Subcutaneous abdominal adipose tissue (tissue), 5 donors: Measurements from ENCODE around the gene KCNK7.
A peak's percentile ranks its signal among the peaks of the same experiment; 100 is the strongest.
"Not testable (repeated sequence)": the region's sequence is repeated elsewhere in the genome, so short reads cannot be mapped to it uniquely, and the experiment has no call there.

Experiments
- H3K27ac ChIP-seq: one replicate; pipeline ENCODE4 v1.7.0; 2013; ENCODE audit warnings: low read depth, mild to moderate bottlenecking, inconsistent platforms, low read length, moderate library complexity
- H3K27me3 ChIP-seq, 5 donors: one replicate each; pipeline ENCODE4 v1.7.0; 2013; ENCODE audit warnings: low read length in 5 of 5, inconsistent platforms in 1 of 5; ENCODE audit not compliant: control insufficient read depth in 5 of 5, insufficient read depth in 4 of 5
- H3K36me3 ChIP-seq, 5 donors: one replicate each; pipeline ENCODE4 v1.7.0; 2013; ENCODE audit warnings: low read length in 5 of 5; ENCODE audit not compliant: control insufficient read depth in 5 of 5, insufficient read depth in 5 of 5
- H3K4me1 ChIP-seq, 5 donors: one replicate each; pipeline ENCODE4 v1.7.0; 2013; ENCODE audit warnings: low read length in 5 of 5, mild to moderate bottlenecking in 3 of 5, moderate library complexity in 1 of 5; ENCODE audit not compliant: control insufficient read depth in 5 of 5, insufficient read depth in 5 of 5
- H3K4me3 ChIP-seq, 5 donors: one replicate each; pipeline ENCODE4 v1.7.0; 2013; ENCODE audit warnings: low read length in 5 of 5, low read depth in 1 of 5
- H3K9ac ChIP-seq, 5 donors: one replicate each; pipeline ENCODE4 v1.7.0; 2013; ENCODE audit warnings: low read length in 5 of 5, mild to moderate bottlenecking in 4 of 5, moderate library complexity in 3 of 5
- H3K9me3 ChIP-seq, 5 donors: one replicate each; pipeline ENCODE4 v1.7.0; 2013; ENCODE audit warnings: low read length in 5 of 5; ENCODE audit not compliant: control insufficient read depth in 5 of 5
- donor health status: healthy.
- donor health status: healthy.
- donor health status: healthy.
- donor health status: healthy.
- donor health status: healthy.

Gene KCNK7

GRCh38 chr11:65565624-65566453, 29.8 kb downstream of the KCNK7 start:
- H3K9me3 ChIP-seq = no peaks in the 10 kb centered on the region
- peaks cover 6 to 38% (median 24%) of the 10 kb centered on the region in 5 donors for H3K4me1 ChIP-seq
- no peaks in the 10 kb centered on the region for H3K27me3 ChIP-seq
- H3K27ac ChIP-seq = no peak overlapping the region
- peaks cover 0 to 8% (median 3%) of the 10 kb centered on the region in 5 donors for H3K36me3 ChIP-seq
- no peak overlapping the region for H3K4me3 ChIP-seq
- H3K9ac ChIP-seq = no peak overlapping the region

- not testable (repeated sequence) for H3K27me3 ChIP-seq, H3K9ac ChIP-seq, H3K36me3 ChIP-seq, H3K4me3 ChIP-seq, H3K9me3 ChIP-seq, H3K27ac ChIP-seq
- H3K4me1 ChIP-seq = peaks cover 8 to 41% (median 27%) of the 10 kb centered on the region in 5 donors
These were observed 30.6 kb downstream of the KCNK7 start for GRCh38 chr11:65564879-65565559.

- Histone ChIP-seq H3K9ac (no peak overlapping the region), H3K27ac (no peak overlapping the region), H3K4me3 (no peak overlapping the region), H3K36me3 (peaks cover 0 to 5% (median 0%) of the 10 kb centered on the region in 5 donors), H3K27me3 (no peaks in the 10 kb centered on the region), H3K9me3 (no peaks in the 10 kb centered on the region), H3K4me1 (peaks cover 4 to 42% (median 29%) of the 10 kb centered on the region in 5 donors)
These were observed 32.0 kb downstream of the KCNK7 start for GRCh38 chr11:65563601-65564000.

GRCh38 chr11:65562788-65563187, 32.8 kb downstream of the KCNK7 start:
- no peak overlapping the region for H3K9ac ChIP-seq
- peaks cover 0 to 5% (median 0%) of the 10 kb centered on the region in 5 donors for H3K36me3 ChIP-seq
- peaks cover 4 to 35% (median 29%) of the 10 kb centered on the region in 5 donors for H3K4me1 ChIP-seq
- H3K27ac ChIP-seq = no peak overlapping the region
- H3K9me3 ChIP-seq = no peaks in the 10 kb centered on the region
- H3K27me3 ChIP-seq = no peaks in the 10 kb centered on the region
- H3K4me3 ChIP-seq = no peak overlapping the region

DNA sequence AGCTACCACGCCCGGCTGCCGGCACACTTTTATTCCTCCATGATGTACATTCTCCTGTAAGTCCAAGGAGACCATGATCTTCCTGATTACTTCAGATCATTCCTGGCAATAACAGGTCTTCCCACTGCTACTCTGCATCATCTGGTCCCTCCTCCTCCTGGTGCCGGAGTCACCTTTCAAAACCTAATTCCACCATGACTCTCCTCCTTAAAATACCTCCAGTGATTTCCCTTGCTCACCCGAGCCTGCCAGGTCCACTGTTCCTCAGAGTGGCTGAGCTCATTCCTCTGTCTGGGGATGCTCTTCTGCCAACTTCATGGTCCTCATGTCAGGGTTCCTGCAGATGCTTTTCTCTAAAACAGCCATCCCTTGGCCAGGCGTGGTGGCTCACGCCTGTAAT, 33.6 kb downstream of the KCNK7 start:
- H3K9ac ChIP-seq = no peak overlapping the region
- H3K4me3 ChIP-seq = no peak overlapping the region
- no peaks in the 10 kb centered on the region for H3K27me3 ChIP-seq
- H3K9me3 ChIP-seq = no peaks in the 10 kb centered on the region
- H3K27ac ChIP-seq = no peak overlapping the region
- peaks cover 4 to 39% (median 33%) of the 10 kb centered on the region in 5 donors for H3K4me1 ChIP-seq
- peaks cover 0 to 5% (median 0%) of the 10 kb centered on the region in 5 donors for H3K36me3 ChIP-seq

DNA sequence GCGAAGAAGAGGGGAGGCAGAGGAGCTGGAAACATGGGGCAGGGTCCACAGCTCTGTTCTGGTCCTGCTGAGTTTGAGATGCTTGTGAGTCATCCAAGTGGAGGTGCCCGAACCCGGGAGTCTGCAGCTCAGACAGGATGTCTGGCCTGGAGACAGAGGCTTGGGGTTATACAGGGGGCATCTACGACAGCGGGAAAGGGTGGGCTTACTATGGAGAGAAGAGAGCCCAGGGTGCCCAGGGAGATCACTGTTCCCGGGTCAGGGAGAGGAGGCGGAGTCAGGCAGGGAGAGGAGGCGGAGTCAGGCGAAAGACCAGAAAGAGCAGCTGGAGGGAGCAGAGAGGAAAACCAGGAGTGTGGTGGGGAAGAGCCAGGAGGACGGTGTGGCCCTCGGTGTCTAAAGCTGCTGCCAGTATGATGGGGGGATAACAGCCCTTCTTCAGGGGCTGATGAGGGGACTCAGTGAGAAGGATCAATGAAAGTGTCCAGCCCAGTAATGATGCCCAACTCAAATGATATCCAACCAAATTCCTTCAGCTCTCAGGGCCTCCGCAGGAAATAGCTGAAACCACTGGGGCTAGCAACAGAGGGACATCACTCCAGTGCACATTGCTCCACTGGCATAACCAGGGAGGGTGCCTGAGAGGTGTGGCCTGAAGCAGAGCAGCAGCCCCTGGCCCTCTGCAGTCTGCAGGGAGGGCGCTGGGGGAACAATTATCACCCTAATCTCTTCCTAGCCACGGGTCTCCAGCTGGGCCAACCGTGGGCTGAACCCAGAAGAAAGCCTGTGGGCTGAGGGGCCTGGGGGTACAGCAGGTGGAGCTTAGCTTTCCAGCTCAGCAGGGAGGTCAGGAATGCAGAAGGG, 34.8 kb downstream of the KCNK7 start:
- Histone ChIP-seq H3K4me1 (peaks cover 7 to 52% (median 41%) of the 10 kb centered on the region in 5 donors), H3K36me3 (no peaks in the 10 kb centered on the region), H3K4me3 (peak overlapping the region in 1 of 5 donors; percentile 2), H3K9me3 (no peaks in the 10 kb centered on the region), H3K27ac (no peak overlapping the region), H3K27me3 (no peaks in the 10 kb centered on the region), H3K9ac (no peak overlapping the region)

DNA sequence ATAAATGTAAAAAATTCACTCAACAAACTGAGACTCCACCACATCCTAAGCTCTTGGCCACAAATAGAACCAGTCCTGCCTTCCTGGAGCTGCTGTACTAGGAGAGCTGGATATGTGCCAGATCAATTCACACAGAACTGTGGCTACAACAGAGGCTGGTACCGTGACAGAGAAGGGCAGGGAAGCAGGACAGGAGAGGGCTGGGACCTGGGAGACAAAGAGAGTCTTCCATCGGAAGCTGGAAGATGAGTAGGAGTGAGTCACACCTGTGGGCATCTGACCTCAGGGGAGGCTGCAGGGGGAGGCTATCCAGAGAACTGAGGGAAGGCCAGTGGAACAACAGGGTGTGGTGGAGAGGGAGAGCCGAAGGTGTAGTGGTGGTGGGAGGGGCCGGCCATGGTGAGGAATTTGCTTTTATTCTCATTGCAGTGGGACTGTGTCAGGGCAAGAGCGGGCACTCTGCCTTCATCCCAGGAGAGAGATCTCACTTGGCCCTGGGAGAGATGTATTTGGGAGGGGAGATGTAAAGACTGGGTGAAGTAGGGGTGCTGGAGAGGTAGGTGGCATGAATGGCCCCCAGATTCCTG, 35.6 kb downstream of the KCNK7 start:
- no peaks in the 10 kb centered on the region for H3K27me3 ChIP-seq
- H3K4me1 ChIP-seq = peaks cover 7 to 59% (median 49%) of the 10 kb centered on the region in 5 donors
- peak overlapping the region in 1 of 5 donors; percentile 30 for H3K9ac ChIP-seq
- H3K27ac ChIP-seq = no peak overlapping the region
- H3K9me3 ChIP-seq = no peaks in the 10 kb centered on the region
- H3K4me3 ChIP-seq = no peak overlapping the region
- no peaks in the 10 kb centered on the region for H3K36me3 ChIP-seq

GRCh38 chr11:65559535-65559934, 36.1 kb downstream of the KCNK7 start:
- Histone ChIP-seq H3K36me3 (no peaks in the 10 kb centered on the region), H3K9ac (peak overlapping the region in 2 of 5 donors; percentile 66 to 84), H3K9me3 (no peaks in the 10 kb centered on the region), H3K27ac (peak overlapping the region; percentile 85), H3K4me3 (no peak overlapping the region), H3K4me1 (peaks cover 7 to 62% (median 52%) of the 10 kb centered on the region in 5 donors), H3K27me3 (no peaks in the 10 kb centered on the region)

DNA sequence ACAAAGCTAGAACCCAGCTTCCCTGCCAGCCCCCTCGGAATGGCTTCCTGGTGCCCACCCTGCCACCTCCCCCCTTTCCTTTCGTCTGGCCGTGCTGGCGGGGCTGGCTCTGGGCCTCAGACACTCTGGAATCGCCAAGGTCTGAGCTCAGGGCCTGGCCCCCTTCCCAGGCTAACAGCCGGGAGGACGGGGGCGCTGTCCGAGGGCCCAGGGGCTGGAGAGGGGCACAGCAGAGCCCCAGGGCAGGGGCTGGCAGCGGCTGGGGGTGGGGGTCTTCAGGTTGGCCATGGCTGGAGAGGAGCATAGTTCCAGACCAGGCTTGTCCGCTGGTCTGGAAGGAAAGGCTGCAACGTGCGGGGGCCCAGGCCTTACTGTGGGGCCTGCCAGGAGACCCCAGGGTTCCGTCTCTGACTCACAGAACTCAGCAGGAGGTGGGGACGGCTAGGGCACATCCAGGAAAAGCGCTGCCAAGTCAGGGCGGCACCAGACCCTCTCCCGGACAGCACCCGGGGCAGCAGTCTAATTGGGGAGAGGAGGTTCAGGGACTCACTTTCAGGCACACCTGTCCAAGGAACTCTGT, 36.6 kb downstream of the KCNK7 start:
- H3K4me3 ChIP-seq = peak overlapping the region; percentile 42 to 64 (median 60)
- peak overlapping the region; percentile 85 for H3K27ac ChIP-seq
- H3K9ac ChIP-seq = peak overlapping the region in 4 of 5 donors; percentile 62 to 84 (median 72)
- H3K4me1 ChIP-seq = peaks cover 7 to 64% (median 53%) of the 10 kb centered on the region in 5 donors
- no peaks in the 10 kb centered on the region for H3K9me3 ChIP-seq
- no peaks in the 10 kb centered on the region for H3K27me3 ChIP-seq
- no peaks in the 10 kb centered on the region for H3K36me3 ChIP-seq
